DND-41 (cell line): Measurements from ENCODE around the gene ZDHHC20.

Source experiments
- ATAC-seq: fragments of 200-7000 bp; cut with Tn5 transposase; 3 replicates; pipeline ENCODE4 v1.9.1; 2021; ENCODE audit warnings: low read depth; ENCODE audit not compliant: insufficient read depth
- DNase-seq: peaks from one replicate; pipeline ENCODE4 v3.0.0-alpha.2; 2020
- H2AFZ ChIP-seq: 2 replicates; pipeline ENCODE4 v1.6.0; 2012; ENCODE audit warnings: low read depth, low read length
- H3K27ac ChIP-seq: 2 replicates; pipeline ENCODE4 v1.5.1; 2012; ENCODE audit warnings: low read length, inconsistent platforms
- H3K27me3 ChIP-seq: fragments of 200-600 bp; sonication (generic); 2 replicates; pipeline ENCODE4 v1.6.0; 2012; ENCODE audit warnings: low read length, mild to moderate bottlenecking, inconsistent platforms; ENCODE audit not compliant: insufficient read depth, poor library complexity
- H3K36me3 ChIP-seq: 2 replicates; pipeline ENCODE4 v1.5.1; 2012; ENCODE audit warnings: low read length, inconsistent platforms; ENCODE audit not compliant: insufficient read depth
- H3K4me1 ChIP-seq: 2 replicates; pipeline ENCODE4 v1.5.1; 2012; ENCODE audit warnings: mild to moderate bottlenecking, low read length; ENCODE audit not compliant: insufficient read depth
- H3K4me2 ChIP-seq: 2 replicates; pipeline ENCODE4 v1.6.0; 2012; ENCODE audit warnings: mild to moderate bottlenecking, moderate library complexity, low read length, inconsistent platforms; ENCODE audit not compliant: insufficient read depth
- H3K4me3 ChIP-seq, 2 experiments: fragments of 200-600 bp in 1 of 2; shearing (Covaris generic) in 1 of 2; 2 replicates each; pipeline ENCODE4 v1.5.1; 2012 to 2016; ENCODE audit warnings: inconsistent platforms in 2 of 2, low read length in 2 of 2, mild to moderate bottlenecking in 2 of 2, low read depth in 1 of 2, moderate library complexity in 1 of 2
- H3K79me2 ChIP-seq: 2 replicates; pipeline ENCODE4 v1.6.0; 2012; ENCODE audit warnings: low read length, inconsistent platforms; ENCODE audit not compliant: insufficient read depth
- H3K9ac ChIP-seq: 2 replicates; pipeline ENCODE4 v1.6.0; 2012; ENCODE audit warnings: low read depth, mild to moderate bottlenecking, inconsistent platforms, low read length, moderate library complexity
- H3K9me3 ChIP-seq: 2 replicates; pipeline ENCODE4 v1.5.1; 2012; ENCODE audit warnings: low read length, moderate library complexity, mild to moderate bottlenecking, inconsistent platforms; ENCODE audit not compliant: insufficient read depth, severe bottlenecking
- H4K20me1 ChIP-seq: 2 replicates; pipeline ENCODE4 v1.6.0; 2012; ENCODE audit warnings: low read length; ENCODE audit not compliant: insufficient read depth
- EZH2 ChIP-seq: IDR thresholded peaks from 3 replicates; pipeline ENCODE4 v1.6.1; 2012; ENCODE audit warnings: borderline replicate concordance, low read depth, mild to moderate bottlenecking, moderate library complexity, low read length, inconsistent platforms; ENCODE audit not compliant: severe bottlenecking
- TF ChIP-seq, protein P1 (sequence below): IDR thresholded peaks from 2 replicates; pipeline ENCODE4 v1.5.1; 2012; ENCODE audit warnings: borderline replicate concordance, low read length, moderate library complexity, mild to moderate bottlenecking; ENCODE audit not compliant: poor library complexity, severe bottlenecking; ENCODE audit errors: extremely low read depth

The ZDHHC20 gene

DNA sequence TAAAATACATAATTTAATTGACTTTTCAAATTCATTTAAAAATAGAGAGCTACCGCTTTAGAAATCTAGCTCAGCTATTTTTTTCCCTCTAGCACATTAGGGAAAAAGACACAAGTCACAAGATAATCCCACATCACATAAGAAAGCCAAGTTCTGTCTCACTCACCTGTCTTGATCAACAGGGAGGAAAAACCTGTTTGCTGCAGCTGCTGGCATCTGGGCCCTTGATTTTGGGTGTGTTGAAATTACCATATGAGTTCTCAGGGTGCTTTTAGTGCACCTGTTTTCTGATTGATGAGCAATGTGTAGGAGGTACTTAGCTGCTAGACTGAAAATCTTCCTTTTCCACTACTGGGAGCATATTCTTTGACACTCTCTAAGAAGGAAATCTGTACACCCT lies 53.8 kb downstream of the ZDHHC20 start:
- Histone ChIP-seq H3K36me3 (peaks cover 45% of the 10 kb centered on the region), H3K27me3 (no peaks in the 10 kb centered on the region), H2AFZ (no peak overlapping the region), H3K79me2 (peaks cover 4% of the 10 kb centered on the region; the same call in 1 of the 2 replicates), H3K9me3 (no peaks in the 10 kb centered on the region), H3K4me3 (no peak overlapping the region), H3K9ac (no peak overlapping the region), H3K27ac (no peak overlapping the region), H3K4me1 (peaks cover 11% of the 10 kb centered on the region), H4K20me1 (no peaks in the 10 kb centered on the region), H3K4me2 (no peak overlapping the region)
- DNase-seq, result no peak
- no peak for ATAC-seq
- TF ChIP-seq, protein P1, sequence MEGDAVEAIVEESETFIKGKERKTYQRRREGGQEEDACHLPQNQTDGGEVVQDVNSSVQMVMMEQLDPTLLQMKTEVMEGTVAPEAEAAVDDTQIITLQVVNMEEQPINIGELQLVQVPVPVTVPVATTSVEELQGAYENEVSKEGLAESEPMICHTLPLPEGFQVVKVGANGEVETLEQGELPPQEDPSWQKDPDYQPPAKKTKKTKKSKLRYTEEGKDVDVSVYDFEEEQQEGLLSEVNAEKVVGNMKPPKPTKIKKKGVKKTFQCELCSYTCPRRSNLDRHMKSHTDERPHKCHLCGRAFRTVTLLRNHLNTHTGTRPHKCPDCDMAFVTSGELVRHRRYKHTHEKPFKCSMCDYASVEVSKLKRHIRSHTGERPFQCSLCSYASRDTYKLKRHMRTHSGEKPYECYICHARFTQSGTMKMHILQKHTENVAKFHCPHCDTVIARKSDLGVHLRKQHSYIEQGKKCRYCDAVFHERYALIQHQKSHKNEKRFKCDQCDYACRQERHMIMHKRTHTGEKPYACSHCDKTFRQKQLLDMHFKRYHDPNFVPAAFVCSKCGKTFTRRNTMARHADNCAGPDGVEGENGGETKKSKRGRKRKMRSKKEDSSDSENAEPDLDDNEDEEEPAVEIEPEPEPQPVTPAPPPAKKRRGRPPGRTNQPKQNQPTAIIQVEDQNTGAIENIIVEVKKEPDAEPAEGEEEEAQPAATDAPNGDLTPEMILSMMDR, result no peak
- no peak for TF ChIP-seq EZH2

DNA sequence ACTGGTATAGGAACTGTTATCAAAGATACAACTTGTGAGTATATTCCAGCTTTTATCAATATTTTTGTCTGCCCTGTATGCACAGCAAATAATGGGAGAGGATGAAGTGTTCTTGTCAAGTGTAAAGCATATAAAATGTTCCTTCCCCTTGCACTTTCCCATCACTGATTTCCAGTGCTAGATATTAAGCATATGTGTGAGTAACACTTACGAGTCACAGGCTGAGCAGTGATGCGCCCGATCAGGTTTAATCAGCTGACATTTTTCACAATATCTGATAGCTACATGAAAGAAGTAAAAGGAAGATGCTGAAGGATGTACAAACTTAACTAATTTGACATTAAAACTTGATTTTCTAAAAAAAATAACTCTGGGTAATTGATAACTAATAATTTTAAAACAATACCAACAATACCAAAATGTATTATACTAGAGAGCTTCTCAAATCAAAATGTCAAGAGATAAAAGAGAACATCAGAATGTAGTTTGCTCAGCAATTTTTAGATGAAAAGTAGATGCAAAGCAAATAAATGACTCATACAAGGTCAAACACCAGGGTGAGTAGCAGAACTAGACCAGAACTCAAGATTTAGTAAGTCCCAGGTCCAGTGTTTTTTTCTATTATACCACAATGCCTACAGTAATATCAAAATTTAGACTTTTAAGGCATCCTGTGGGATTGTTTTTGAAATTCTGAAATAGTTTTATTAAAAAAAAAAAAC lies 56.4 kb downstream of the ZDHHC20 start:
- Histone ChIP-seq H3K9me3 (no peaks in the 10 kb centered on the region), H3K27ac (no peak overlapping the region), H3K36me3 (peaks cover 46% of the 10 kb centered on the region), H3K27me3 (no peaks in the 10 kb centered on the region), H3K4me1 (peaks cover 29% of the 10 kb centered on the region), H2AFZ (no peak overlapping the region), H3K4me2 (no peak overlapping the region), H3K79me2 (peaks cover 6% of the 10 kb centered on the region; the same call in 1 of the 2 replicates), H4K20me1 (no peaks in the 10 kb centered on the region), H3K9ac (no peak overlapping the region), H3K4me3 (no peak overlapping the region)
- ATAC-seq (no peak), DNase-seq (no peak)
- TF ChIP-seq, protein P1, result no peak
- no peak for TF ChIP-seq EZH2

DNA sequence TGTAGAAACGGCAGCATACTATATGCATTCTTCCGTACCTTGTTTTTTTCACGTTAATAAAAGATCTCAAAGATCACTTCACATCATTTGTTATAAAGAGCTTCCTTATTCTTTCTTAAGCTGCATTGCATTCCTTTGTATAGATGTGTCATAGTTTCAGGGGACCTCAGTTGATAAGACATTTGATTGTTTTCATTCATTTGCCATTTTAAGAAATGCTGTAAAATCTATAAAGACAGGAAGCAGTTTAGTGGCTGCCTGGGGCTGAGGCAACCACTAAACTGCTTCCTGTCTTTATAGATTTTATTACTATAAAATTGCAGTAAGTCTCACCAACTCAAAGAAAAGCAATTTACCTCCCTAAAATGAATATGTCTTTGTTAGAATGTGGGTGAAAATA lies 59.4 kb downstream of the ZDHHC20 start:
- peak; percentile 72 for ATAC-seq
- H3K9ac ChIP-seq, result no peak overlapping the region; the same call in 1 of the 2 replicates
- H3K4me2 ChIP-seq, result peak overlapping the region; percentile 1; the same call in 1 of the 2 replicates
- no peaks in the 10 kb centered on the region for H3K27me3 ChIP-seq
- H3K9me3 ChIP-seq, result no peaks in the 10 kb centered on the region
- H2AFZ ChIP-seq, result no peak overlapping the region
- H3K27ac ChIP-seq, result peak overlapping the region; percentile 66
- TF ChIP-seq, protein P1, result no peak
- TF ChIP-seq EZH2, result no peak
- DNase-seq, result peak; percentile 17
- H3K79me2 ChIP-seq, result peaks cover 4% of the 10 kb centered on the region; the same call in 1 of the 2 replicates
- H3K4me1 ChIP-seq, result peaks cover 49% of the 10 kb centered on the region
- H3K4me3 ChIP-seq, result no peak overlapping the region
- peaks cover 56% of the 10 kb centered on the region for H3K36me3 ChIP-seq
- no peaks in the 10 kb centered on the region for H4K20me1 ChIP-seq
